Measurements from ENCODE around the gene TDP1.
"Not testable (repeated sequence)": the region's sequence is repeated elsewhere in the genome, so short reads cannot be mapped to it uniquely, and the experiment has no call there.

TDP1 gene

GRCh38 chr14:89990623-89991275 is 35.0 kb downstream of the TDP1 start:
- DNase-seq: no peak

- DNase-seq: no peak
Observed at GRCh38 chr14:89992273-89992672, 36.5 kb downstream of the TDP1 start.

- DNase-seq: no peak
Observed at GRCh38 chr14:89996963-89997362, 41.2 kb downstream of the TDP1 start.

DNA sequence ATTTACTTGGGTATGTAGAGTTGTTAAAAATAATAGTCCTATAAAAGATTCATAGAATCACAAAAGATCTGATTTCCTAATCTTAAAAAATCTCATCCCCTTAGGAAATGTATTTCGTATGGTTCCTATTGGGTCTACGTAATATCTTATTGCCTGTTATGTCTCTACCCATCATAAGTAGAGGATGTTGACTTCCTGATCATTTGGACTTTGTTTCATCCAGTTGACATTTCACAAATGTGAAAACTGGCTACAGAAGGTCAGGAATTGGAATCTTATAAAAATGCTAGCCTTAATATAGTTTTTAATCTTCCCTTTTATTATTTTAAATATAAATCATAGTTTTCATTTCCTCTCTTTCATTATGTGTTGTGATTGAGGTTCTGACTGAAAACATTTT is 45.2 kb downstream of the TDP1 start:
- no peak for DNase-seq

GRCh38 chr14:90003526-90004307 is 48.0 kb downstream of the TDP1 start:
- DNase-seq: no peak

- no peak for DNase-seq
Observed at GRCh38 chr14:90005441-90005840, 49.7 kb downstream of the TDP1 start.

DNA sequence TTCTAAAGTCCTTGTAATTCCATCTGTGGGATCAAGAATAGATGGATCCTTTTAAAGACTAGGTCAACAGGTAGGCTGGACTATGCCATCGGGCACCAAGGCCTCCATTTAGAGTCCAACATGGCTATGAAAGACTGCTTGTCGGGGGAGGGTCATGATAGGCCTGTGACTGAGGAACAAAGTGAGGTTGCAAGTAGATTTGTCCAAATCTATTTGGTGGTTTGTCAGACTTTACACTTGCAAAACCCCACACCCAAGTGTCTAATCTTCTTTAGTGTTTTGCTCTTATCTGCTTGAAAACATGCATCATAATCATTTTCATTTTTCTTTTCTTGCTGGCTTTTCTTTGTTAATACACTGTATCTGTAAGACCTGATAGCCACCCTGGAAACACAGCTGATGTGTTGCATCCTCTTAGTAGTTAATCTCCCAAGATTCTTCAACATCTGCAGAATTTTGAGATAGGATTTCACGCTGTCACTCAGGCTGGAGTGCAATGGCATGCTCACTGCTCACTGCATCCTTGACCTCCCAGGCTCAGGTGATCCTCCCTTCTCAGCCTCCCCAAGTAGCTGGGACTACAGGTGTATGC is 50.3 kb downstream of the TDP1 start:
- DNase-seq: no peak

DNA sequence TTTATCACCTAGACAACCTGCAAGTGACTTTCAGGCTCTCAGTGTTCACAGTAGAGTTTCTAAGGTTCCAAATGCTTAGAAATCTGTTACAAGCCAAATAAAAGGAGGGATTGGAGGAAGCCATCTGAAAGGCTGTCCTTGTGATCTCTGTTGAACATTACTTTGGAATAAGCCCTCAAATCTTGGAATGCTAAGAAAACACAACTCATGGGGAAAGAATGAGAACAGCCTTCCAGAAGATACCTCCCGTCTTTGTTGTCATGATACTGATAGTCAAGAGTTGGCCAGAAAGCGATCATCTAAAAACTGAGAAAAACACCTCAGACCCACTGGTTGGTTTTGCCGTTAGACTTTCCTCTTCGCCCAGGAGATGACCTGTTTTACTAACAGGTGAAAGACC is 61.6 kb downstream of the TDP1 start:
- no peak for DNase-seq

DNA sequence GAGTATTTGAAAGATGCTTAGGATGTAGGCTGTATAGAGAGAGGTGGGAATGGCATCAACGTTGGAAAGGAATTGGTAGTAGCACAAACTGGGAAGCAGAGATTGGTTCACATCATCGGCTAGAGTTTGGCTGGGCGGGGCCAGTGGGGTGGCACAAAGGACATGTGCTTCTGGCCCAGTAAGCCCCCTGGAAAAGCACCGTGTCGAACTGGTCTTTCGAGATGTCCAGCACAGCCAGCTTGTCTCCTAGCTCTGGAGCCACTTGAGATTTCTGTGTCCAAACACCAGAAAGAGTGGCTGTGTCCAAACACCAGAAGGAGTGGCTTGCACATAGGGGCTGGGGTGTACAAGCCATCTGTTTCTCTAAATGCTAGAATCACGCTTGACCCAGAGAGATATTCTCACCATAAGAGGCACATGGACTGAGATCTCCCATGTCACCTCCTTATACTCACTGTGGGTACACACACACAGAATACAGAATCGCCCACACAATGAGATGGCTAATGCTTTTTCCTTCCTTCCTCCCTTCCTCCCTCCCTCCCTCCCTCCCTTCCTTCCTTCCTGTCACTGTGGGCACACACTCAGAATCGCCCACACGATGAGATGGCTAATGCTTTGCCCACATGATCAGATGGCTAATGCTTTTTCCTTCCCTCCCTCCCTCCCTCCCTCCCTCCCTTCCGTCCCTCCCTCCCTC is 64.2 kb downstream of the TDP1 start:
- no peak for DNase-seq

DNA sequence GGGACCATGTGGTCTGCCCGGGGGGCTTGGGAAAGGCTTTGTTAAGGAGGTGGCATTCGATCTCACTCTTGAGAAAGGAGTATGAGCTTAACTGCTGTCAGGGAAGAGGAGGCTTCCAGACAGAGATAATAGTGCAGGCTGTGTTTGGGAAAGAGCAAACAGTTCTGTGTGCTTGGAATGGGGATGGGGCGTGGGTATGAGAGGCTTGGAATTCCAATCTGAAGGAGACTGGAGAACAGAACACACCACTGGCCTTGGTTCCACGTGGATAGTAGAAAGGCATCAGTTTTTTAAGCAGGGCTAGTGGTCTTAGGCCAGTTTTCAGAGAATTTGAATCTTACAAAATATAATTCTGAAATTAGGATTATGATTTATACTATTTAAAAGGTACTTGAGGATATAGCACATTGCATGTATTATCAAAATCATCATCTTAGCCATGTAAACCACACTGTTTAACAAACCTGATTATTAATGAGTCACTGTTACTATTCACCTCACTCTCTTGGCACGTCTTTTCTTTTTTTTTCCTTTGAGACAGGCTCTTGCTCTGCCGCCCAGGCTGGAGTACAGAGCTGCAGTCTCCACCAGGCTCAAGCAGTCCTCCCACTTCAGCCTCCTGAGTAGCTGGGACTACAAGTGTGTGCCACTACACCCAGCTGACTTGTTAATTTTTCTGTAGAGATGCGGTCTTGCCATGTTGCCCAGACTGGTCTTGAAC is 67.6 kb downstream of the TDP1 start:
- no peak for DNase-seq

DNA sequence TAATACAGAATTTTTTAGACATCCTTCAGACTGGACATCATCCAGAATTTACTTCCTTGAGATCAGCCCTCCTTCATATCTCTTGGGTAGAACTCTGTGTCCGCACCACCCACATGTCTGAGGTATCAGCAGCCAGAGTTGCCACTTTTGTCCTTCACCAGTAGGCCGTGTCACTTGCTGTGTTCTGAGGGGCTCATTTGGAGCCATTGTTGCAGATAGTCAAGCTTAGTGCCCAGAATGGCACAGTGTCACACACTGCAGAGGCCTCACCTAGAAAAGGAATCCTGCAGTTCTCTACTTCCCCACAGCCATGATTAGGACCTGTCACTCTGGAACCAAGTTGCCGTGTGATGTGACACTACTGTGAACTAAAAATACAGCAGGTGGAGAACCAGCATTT is 69.2 kb downstream of the TDP1 start:
- no peak for DNase-seq

GRCh38 chr14:90026608-90027007 is 70.9 kb downstream of the TDP1 start:
- DNase-seq: not testable (repeated sequence)

GRCh38 chr14:90027842-90028241 is 72.1 kb downstream of the TDP1 start:
- DNase-seq: no peak

- no peak for DNase-seq
Observed at GRCh38 chr14:90034156-90034555, 78.4 kb downstream of the TDP1 start.

DNA sequence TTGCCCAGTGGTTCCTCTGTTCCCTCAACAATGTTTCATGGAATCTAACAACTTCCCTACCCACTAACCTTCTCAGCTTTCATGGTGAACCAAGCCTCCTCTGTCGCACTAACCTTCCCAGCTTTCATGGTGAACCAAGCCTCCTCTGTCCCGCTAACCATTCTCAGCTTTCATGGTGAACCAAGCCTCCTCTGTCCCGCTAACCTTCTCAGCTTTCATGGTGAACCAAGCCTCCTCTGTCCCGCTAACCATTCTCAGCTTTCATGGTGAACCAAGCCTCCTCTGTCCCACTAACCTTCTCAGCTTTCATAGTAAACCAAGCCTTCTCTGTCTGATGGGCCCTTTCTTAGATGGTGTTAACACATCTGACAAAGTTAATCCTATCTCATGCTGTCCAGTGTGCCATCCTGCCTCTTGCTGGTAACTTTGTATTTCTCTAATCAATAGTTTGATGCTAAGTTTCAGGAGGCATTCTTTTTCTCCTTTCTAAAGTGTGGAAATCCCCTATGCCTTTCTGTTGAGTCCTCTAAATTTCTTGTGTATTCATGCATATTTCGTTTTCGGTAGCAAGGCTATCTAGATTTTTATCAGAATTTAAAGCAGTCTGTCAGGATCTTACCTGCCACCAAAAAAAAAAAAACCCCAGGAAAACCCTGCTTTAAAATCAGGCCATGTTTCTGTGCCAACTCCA is 79.3 kb downstream of the TDP1 start:
- DNase-seq: no peak

- no peak for DNase-seq
Observed at GRCh38 chr14:90039253-90040010, 83.7 kb downstream of the TDP1 start.

GRCh38 chr14:90040411-90040810 is 84.7 kb downstream of the TDP1 start:
- no peak for DNase-seq

- no peak for DNase-seq
Observed at GRCh38 chr14:90042496-90043252, 86.9 kb downstream of the TDP1 start.

- DNase-seq: no peak
Observed at GRCh38 chr14:90045616-90046015, 89.9 kb downstream of the TDP1 start.

GRCh38 chr14:90049390-90049789 is 93.7 kb downstream of the TDP1 start:
- no peak for DNase-seq

DNA sequence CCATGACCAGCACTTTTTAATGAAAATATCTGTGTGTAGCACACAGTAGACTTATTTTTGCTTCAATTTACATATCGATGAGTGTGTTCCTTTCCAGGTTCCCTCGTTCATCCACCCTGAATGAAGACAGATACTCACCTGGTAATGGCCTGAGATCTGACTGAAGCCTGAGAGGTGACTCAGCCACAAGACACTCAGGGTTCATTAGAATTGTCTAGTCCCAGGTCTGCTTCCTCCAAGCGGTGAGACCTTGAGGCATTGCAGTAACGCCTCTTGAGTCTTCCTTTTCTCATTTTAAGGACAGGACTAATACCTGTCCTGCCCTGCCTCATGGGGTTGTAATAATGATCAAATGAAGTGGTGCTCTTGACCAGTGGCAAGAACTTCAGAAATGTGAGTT is 94.5 kb downstream of the TDP1 start:
- DNase-seq: no peak
